NCI-H82 treated with DMSO at 0.1 percent for 48 hours (cell line): ENCODE data around the gene ARHGEF28.

ENCODE experiments used
- DNase-seq: peaks from one replicate; lab custom pipeline; 2025; ENCODE audit not compliant: unreplicated experiment; lab: John Stamatoyannopoulos, UW

Gene ARHGEF28

GRCh38 chr5:73625944-73626811 lies at the start of gene ARHGEF28:
TSS of gene ARHGEF28 (plus strand) at chr5:73626196. CDS start at chr5:73684852, 58,656 bp downstream.
- no peak for DNase-seq

DNA sequence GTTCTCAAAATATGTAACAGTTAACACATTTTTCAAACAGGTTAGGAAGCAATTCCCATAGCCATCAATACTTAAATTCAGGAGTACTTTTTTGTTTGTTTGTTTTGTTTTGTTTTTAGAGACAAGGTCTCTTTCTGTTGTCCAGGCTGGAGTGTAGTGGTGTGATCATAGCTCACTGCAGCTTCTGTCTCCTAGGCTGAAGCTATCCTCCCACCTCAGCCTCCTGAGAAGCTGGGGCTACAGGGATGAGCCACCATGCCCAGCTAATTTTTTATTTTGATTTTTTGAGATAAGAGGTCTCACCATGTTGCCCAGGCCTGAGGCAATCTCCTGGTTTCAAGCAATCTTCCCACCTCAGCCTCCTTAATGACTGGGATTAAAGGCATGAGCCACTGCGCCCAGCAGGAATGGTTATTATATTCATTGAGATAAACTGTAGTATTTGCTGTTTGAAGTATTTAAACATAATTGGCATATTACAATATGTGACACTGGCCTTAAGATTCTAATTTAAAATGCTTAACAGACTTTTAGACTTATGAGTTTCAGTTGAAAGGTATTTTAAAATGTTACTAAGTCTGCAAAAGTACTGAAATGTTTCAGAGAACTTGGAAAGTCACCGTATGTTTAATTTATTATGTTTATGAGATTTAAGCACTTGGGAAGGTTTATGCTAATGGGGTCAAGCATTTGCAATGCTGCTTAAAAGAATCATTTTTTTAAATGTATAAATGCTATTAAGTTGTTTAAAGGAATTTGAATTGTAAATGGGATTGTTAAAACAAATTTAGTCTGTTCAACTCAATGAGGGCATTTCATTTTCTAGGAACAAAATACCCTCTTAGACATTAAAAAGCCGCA lies 43.5 kb upstream of the ARHGEF28 start:
- DNase-seq, result no peak

DNA sequence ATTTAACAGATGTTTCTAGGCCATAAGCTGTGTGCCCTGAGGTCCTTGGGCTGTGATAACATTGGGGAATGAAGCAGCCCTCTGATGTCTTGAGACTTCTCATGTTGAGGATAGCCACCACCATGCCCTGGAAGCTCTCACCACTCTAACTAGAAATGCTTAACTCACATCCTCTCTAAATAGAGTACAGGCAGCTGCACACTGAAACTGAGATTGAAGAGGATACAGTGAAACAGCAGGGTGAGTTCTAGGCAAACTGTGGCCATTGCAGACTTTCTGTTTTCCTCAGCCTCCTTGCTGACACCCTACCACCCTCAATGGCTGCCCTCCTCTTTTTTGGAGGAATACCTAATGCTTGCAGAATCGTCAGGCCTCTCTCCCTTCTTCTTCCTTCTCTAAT lies 38.1 kb upstream of the ARHGEF28 start:
- DNase-seq, result no peak

DNA sequence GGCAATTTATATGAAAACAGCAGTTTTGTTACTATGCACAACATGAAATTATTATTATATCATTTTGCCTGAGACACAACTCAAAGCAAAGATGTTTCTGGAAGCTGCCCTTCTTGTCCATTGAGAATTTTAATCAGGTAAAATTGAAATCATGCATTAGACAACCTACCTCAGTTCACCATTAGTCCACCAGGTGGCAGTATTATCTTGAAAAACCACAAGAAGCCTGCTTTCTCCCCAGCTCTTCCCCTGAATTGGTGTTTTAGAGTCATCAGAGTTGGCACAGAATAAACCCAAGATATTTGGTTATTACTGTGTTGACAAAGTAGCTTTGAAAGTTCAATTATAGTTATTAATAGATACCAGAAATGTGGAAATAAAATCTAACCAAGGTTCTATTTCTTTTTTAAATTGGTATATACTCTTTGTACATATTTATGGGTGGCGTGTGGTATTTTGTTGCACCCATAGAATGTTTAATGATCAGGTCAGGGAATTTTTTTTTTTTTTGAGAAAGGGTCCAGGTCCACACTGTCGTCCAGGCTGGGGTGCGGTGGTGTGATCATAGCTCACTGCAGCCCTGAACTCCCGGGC lies 34.8 kb upstream of the ARHGEF28 start:
- DNase-seq, result peak; percentile 27

GRCh38 chr5:73591698-73592501 lies 34.1 kb upstream of the ARHGEF28 start:
- DNase-seq, result no peak

GRCh38 chr5:73592551-73592950 lies 33.4 kb upstream of the ARHGEF28 start:
- no peak for DNase-seq

GRCh38 chr5:73596705-73597328 lies 29.2 kb upstream of the ARHGEF28 start:
- DNase-seq, result peak; percentile 21

GRCh38 chr5:73599380-73599779 lies 26.6 kb upstream of the ARHGEF28 start:
- DNase-seq, result no peak

- no peak for DNase-seq
These were observed 22.0 kb upstream of the ARHGEF28 start for GRCh38 chr5:73603998-73604397.

DNA sequence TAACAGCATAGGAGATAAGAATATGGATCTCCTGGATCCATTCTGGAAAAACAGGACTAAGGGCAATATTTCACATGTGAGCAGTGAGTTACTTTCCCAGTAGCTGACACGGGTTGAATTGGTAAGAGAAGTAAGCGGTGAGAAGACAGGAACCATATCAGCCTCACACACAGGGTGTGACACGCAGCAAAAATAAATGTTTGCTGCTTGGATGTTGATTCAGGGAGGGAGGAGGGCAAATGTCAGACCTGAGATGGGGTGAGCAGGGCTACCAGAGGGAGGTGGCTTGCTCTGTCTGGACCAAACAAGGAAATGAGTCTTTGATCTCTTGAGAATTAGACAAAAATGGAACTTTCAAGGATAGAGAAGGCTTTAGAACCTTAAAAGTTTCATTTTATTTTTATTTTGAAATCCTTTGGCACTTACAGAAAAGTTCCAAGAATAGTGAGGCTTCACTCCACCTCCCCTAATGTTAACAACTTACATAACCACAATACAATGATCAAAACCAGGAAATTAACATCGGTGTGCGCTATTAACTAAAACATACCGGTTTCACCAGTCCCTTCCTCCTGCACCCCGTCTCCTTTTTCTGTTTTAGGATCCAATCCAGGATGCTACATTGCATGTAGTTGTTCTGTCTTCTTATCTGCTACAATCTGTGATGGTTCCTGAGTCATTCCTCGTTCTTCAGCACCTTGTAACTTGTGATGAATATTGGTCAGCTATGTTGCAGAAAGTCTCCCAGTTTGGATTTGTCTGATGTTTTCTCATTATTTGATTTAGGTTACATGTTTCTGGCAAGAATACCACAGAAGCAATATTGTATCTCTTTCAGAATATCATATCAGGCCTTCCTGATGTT lies 20.5 kb upstream of the ARHGEF28 start:
- no peak for DNase-seq

DNA sequence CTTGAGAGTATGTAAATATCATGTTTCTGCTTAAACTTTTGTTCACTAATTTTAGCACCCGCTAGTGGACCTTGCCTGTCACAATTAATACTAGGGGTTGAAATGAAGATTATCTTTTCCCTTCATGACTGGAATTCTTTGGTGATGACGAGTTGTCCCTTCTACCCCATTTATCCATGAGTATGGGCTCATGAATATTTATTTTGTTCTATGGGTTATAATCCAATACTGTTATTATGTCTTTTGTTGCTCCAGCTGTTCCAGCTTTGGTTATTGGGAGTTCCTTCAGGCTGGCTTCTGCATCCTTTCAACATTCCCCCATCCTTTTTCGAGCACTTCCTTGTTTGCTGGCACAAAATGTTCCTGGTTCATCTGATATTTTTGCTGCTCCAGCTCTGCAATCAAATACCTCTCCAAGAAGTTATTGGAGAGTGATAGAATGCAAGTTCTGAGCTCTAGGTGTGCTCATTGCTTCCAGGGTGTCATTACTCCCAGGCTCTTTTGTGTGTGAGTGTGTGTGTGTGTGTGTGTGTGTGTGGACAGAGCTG lies 19.7 kb upstream of the ARHGEF28 start:
- no peak for DNase-seq

DNA sequence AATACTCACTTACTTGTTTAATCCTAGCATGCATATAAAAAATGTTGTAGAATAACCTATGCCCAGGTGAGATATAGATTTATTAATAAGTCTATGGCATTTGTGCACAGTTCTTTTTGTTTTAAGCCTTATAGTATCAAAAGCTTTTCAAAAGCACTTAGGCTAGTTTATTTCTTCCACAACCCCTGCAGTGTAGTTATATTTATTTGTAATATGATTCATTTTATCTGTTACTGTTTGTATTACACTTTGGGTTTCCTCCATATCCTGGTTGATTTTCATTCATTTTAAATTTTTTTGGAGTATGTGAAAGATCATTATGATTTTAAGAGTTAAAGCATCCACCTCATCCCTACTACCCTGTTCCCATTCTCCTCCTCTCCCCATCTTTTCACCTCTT lies 18.8 kb upstream of the ARHGEF28 start:
- DNase-seq, result no peak

DNA sequence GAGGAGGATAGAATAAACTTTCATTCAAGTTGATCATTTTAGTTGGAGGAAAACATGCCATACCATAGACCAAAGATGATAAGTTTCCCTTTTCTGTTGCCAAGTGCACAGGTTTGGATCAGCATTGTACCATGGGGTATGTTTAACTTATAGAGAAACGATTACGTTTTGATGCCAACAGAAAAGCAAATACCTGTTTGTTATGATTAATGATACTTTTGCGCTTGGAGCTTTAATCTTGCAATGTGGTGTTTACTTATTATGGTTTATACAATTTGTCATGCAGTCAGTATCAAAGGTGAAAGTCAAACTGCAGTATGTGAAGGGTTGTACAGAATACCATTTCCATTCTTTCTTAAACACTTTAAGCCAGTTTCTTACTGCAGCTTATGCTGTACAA lies 13.2 kb upstream of the ARHGEF28 start:
- no peak for DNase-seq

- DNase-seq, result no peak
These were observed 10.9 kb upstream of the ARHGEF28 start for GRCh38 chr5:73615085-73615484.

DNA sequence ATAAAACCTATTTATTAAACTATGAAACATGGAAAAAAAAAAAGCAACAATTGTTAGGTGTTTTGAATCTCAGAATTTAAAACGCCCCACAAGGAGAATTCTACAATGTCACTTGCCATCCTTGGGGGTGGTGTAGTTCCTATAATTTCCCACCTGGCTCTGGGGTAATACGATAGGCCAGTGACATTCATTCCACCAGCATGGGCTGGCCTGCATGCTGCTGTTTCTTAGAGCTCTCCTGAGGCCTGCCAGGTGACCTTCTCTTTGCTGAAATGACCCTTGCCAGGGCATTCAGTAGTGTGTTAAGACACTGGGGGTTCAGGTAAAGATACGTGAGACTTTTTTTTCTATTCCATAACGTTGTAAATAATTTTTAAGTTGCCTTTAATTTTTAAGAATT lies 10.0 kb upstream of the ARHGEF28 start:
- DNase-seq, result no peak

DNA sequence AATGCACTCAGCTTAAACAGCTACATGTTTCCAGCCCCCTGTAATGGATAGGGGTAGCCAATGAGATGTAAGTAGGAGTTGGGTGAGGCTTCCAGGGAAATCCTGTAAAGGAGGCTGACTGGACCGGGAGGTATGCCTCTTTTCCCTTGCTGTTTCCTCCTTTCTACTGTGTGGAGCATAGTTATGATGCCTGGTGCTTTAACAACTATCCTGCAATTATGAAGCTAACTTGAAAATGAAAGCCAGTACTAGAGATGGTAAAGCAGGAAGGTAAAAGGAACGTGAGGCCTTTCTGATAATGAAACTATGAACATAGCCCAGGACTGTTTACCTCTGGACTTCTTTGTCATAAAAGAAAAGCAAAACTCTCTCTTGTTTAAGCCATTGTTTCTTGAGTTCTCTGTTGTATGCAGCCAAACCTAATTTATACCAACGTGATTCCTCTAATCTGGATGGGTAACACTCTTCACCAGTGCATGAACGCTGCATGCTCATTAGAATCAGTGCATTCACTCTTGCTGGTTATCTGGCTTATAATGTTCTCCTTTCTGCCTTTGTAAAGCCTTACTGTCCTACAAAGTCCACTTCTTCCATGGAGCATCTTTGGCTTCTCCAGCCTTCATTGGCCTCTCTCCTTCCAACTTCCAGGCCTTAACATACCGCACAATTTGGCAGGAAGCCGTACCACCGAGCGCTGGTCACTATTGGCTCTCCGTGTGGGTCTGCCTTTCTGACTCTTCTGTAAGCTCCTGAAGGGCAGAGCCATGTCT lies 8.3 kb upstream of the ARHGEF28 start:
- DNase-seq, result no peak

DNA sequence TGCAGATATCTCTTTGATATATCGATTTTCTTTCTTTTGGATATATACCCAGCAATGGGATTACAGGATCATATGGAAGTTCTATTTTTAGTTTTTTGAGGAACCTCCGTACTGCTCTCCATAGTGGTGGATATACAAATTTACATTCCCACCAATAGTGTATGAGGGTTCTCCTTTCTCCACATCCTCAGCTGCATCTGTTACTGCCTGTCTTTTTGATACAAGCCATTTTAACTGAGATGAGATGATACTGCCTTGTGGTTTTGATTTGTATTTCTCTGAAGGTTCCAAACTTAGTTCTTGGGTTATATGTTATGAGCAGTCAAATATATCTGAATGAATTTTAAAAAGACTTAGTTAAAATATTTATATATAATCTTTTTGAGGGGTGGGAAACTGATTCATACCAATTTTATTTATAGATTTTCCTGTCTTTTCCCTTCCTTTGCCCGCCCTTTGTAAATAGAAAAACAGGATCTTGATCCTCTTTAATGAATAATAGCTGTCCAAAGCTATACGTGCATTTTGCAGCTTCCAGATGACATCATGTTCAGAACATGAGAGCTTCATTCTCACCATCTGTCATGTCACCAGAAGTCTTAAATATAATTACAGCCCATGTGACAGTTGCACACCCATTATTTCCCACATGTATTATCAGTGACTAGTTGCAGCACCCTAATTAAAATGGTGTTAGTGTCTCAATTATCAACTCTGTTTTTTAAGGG lies 6.2 kb upstream of the ARHGEF28 start:
- peak; percentile 42 for DNase-seq

DNA sequence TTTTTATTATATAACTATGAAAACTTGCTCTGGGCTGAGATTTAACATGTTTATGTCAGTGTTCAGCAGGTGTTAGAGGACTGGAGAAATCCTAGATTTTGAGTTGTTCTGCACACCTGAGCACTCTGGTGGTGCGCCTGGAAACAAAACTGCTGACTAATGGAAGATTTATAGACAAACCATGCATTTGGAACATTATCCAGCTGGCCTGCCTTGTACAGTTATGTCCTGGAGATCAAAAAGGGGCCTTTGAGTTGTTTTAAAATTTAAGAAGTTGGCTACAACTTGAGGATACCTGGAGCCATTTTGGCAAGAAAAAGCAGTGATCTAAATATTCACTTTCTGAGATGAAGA lies 5.7 kb upstream of the ARHGEF28 start:
- DNase-seq, result no peak
